Activated CD8-positive, alpha-beta T cell treated with anti-CD3 and anti-CD28 coated beads for 36 hours (primary cell): Measurements from ENCODE around the gene NSUN7. TPM values are rescaled to one million over a fixed set of nuclear protein-coding genes. Genes with fewer than 3 reads are reported as not detected.

Source experiments
- ATAC-seq: fragments of 200-7000 bp; cut with Tn5 transposase; one replicate; pipeline ENCODE4 v1.10.0; 2021; ENCODE audit warnings: mild to moderate bottlenecking, moderate library complexity
- CTCF ChIA-PET: fragments of 350-600 bp; sonication (Branson Sonifier 250); formaldehyde crosslinking; loops from one replicate; lab custom pipeline; 2021; ENCODE audit warnings: antibody characterized with exemption; lab: Charles Lee
- POLR2A ChIA-PET: fragments of 350-600 bp; sonication (Branson Sonifier 250); formaldehyde crosslinking; loops from one replicate; lab custom pipeline; 2021; ENCODE audit warnings: antibody characterized with exemption; lab: Charles Lee
- DNase-seq: peaks from one replicate; pipeline ENCODE4 v3.0.0-alpha.2; 2020
- H3K27ac Mint-ChIP-seq: one replicate; pipeline ENCODE4 v1.8.0; 2021; ENCODE audit warnings: mild to moderate bottlenecking, mixed read lengths
- H3K27me3 Mint-ChIP-seq: one replicate; pipeline ENCODE4 v1.8.0; 2021; ENCODE audit warnings: mixed read lengths
- H3K36me3 Mint-ChIP-seq: one replicate; pipeline ENCODE4 v1.8.0; 2021; ENCODE audit warnings: low read depth, mixed read lengths
- H3K4me1 Mint-ChIP-seq: one replicate; pipeline ENCODE4 v1.8.0; 2021; ENCODE audit warnings: low read depth, mixed read lengths
- H3K4me3 Mint-ChIP-seq: one replicate; pipeline ENCODE4 v1.8.0; 2021; ENCODE audit warnings: mild to moderate bottlenecking, moderate library complexity, mixed read lengths
- H3K9me3 Mint-ChIP-seq: one replicate; pipeline ENCODE4 v1.8.0; 2021; ENCODE audit warnings: mixed read lengths
- CTCF ChIP-seq: fragments of 200-600 bp; IDR thresholded peaks from one replicate; pipeline ENCODE4 v1.8.0; 2022; ENCODE audit warnings: antibody characterized with exemption, mild to moderate bottlenecking
- intact Hi-C: fragments of 100-400 bp; cut with micrococcal nuclease; formaldehyde crosslinking; loops from one replicate; pipeline ENCODE4 v1.10.0; 2022
- total RNA-seq, 2 experiments: library from RNA; stranded (reverse); gene quantifications; one replicate each; pipeline ENCODE4 v1.2.3, GENCODE V29; 2021

Gene NSUN7
- total RNA-seq, 2 experiments from 2014 or later: 0.20 to 0.22 TPM

- ATAC-seq (no peak), DNase-seq (no peak)
- no peak overlapping the region for H3K4me3 Mint-ChIP-seq
- CTCF ChIA-PET: no interaction called here
- no peak overlapping the region for H3K27ac Mint-ChIP-seq
- POLR2A ChIA-PET: no interaction called here
- H3K4me1 Mint-ChIP-seq: peaks cover 6% of the 10 kb centered on the region
- H3K9me3 Mint-ChIP-seq: peaks cover 2% of the 10 kb centered on the region
- H3K27me3 Mint-ChIP-seq: peaks cover 20% of the 10 kb centered on the region
- no peak for TF ChIP-seq CTCF
- H3K36me3 Mint-ChIP-seq: peaks cover 2% of the 10 kb centered on the region
- intact Hi-C loops: no loop called here
These were observed 5.9 kb downstream of the NSUN7 start for GRCh38 chr4:40755616-40756015.

GRCh38 chr4:40763228-40763716 is 13.5 kb downstream of the NSUN7 start:
- ChIA-PET POLR2A (no interaction called here), CTCF (no interaction called here)
- Mint-ChIP-seq H3K4me1 (peaks cover 10% of the 10 kb centered on the region), H3K9me3 (no peaks in the 10 kb centered on the region), H3K27me3 (peaks cover 2% of the 10 kb centered on the region), H3K36me3 (no peaks in the 10 kb centered on the region), H3K4me3 (no peak overlapping the region), H3K27ac (peak overlapping the region; percentile 53)
- intact Hi-C loops: no loop called here
- peak; percentile 93 for ATAC-seq
- DNase-seq: peak; percentile 74
- no peak for TF ChIP-seq CTCF

GRCh38 chr4:40769266-40769665 is 19.5 kb downstream of the NSUN7 start:
- Mint-ChIP-seq H3K36me3 (no peaks in the 10 kb centered on the region), H3K9me3 (no peaks in the 10 kb centered on the region), H3K27ac (no peak overlapping the region), H3K27me3 (peaks cover 7% of the 10 kb centered on the region), H3K4me3 (no peak overlapping the region), H3K4me1 (no peaks in the 10 kb centered on the region)
- intact Hi-C loops: no loop called here
- no peak for DNase-seq
- ChIA-PET CTCF (no interaction called here), POLR2A (no interaction called here)
- no peak for TF ChIP-seq CTCF
- no peak for ATAC-seq

GRCh38 chr4:40778090-40778489 is 28.3 kb downstream of the NSUN7 start:
- H3K27ac Mint-ChIP-seq: no peak overlapping the region
- H3K4me3 Mint-ChIP-seq: no peak overlapping the region
- H3K27me3 Mint-ChIP-seq: peaks cover 3% of the 10 kb centered on the region
- ATAC-seq (no peak), DNase-seq (no peak)
- no peak for TF ChIP-seq CTCF
- no peaks in the 10 kb centered on the region for H3K36me3 Mint-ChIP-seq
- CTCF ChIA-PET: no interaction called here
- no peaks in the 10 kb centered on the region for H3K9me3 Mint-ChIP-seq
- no peaks in the 10 kb centered on the region for H3K4me1 Mint-ChIP-seq
- POLR2A ChIA-PET: no interaction called here
- intact Hi-C loops: no loop called here

GRCh38 chr4:40782876-40783275 is 33.1 kb downstream of the NSUN7 start:
- no peak for TF ChIP-seq CTCF
- no peaks in the 10 kb centered on the region for H3K36me3 Mint-ChIP-seq
- ChIA-PET POLR2A (no interaction called here), CTCF (interaction anchor here (1.3 kb wide), 1 partner anchor 13 kb away, joined by 5 read pairs; no protein-coding TSS in a partner anchor)
- no peak overlapping the region for H3K4me3 Mint-ChIP-seq
- H3K27ac Mint-ChIP-seq: no peak overlapping the region
- ATAC-seq (no peak), DNase-seq (no peak)
- no peaks in the 10 kb centered on the region for H3K9me3 Mint-ChIP-seq
- H3K4me1 Mint-ChIP-seq: no peaks in the 10 kb centered on the region
- intact Hi-C loops: no loop called here
- H3K27me3 Mint-ChIP-seq: peaks cover 6% of the 10 kb centered on the region
